Osteocyte (in vitro differentiated cells): Measurements from ENCODE around the gene SMARCC2. TPM values are rescaled to one million over a fixed set of nuclear protein-coding genes. Genes with fewer than 3 reads are reported as not detected.

Experiments used
- DNase-seq: peaks from one replicate; pipeline ENCODE4 v3.0.0; 2021; ENCODE audit warnings: mixed read lengths; ENCODE audit not compliant: unreplicated experiment; ENCODE audit errors: extremely low spot score
- H3K27ac Mint-ChIP-seq: one replicate; pipeline ENCODE4 v1.8.0; 2021; ENCODE audit warnings: mild to moderate bottlenecking, mixed read lengths; ENCODE audit not compliant: unreplicated experiment
- H3K27me3 Mint-ChIP-seq: one replicate; pipeline ENCODE4 v1.8.0; 2021; ENCODE audit warnings: mixed read lengths; ENCODE audit not compliant: unreplicated experiment
- H3K36me3 Mint-ChIP-seq: one replicate; pipeline ENCODE4 v1.8.0; 2021; ENCODE audit warnings: mixed read lengths; ENCODE audit not compliant: unreplicated experiment
- H3K4me1 Mint-ChIP-seq: one replicate; pipeline ENCODE4 v1.8.0; 2021; ENCODE audit warnings: mixed read lengths; ENCODE audit not compliant: unreplicated experiment
- H3K4me3 Mint-ChIP-seq: one replicate; pipeline ENCODE4 v1.8.0; 2021; ENCODE audit warnings: mild to moderate bottlenecking, moderate library complexity, mixed read lengths; ENCODE audit not compliant: unreplicated experiment
- H3K9me3 Mint-ChIP-seq: one replicate; pipeline ENCODE4 v1.8.0; 2021; ENCODE audit warnings: mixed read lengths; ENCODE audit not compliant: unreplicated experiment
- CTCF ChIP-seq: fragments of 200-600 bp; sonication (generic); IDR thresholded peaks from 2 replicates; pipeline ENCODE4 v1.5.0; 2021; ENCODE audit warnings: antibody characterized with exemption, mild to moderate bottlenecking, moderate library complexity
- total RNA-seq: library from RNA; stranded (reverse); gene quantifications from 2 replicates; pipeline ENCODE4 v1.2.1, GENCODE V29; 2021

Gene SMARCC2
- total RNA-seq, 1 donor from 2014 or later: 128 TPM

GRCh38 chr12:56129942-56130495 is 59.3 kb downstream of the SMARCC2 start:
- H3K27me3 Mint-ChIP-seq: no peaks in the 10 kb centered on the region
- DNase-seq: no peak
- peaks cover 27% of the 10 kb centered on the region for H3K36me3 Mint-ChIP-seq
- H3K4me1 Mint-ChIP-seq: peaks cover 36% of the 10 kb centered on the region
- H3K27ac Mint-ChIP-seq: peak overlapping the region; percentile 90
- H3K9me3 Mint-ChIP-seq: no peaks in the 10 kb centered on the region
- H3K4me3 Mint-ChIP-seq: peak overlapping the region; percentile 98
- TF ChIP-seq CTCF: no peak

GRCh38 chr12:56129206-56129941 is 59.9 kb downstream of the SMARCC2 start:
- peak; percentile 87 for DNase-seq

GRCh38 chr12:56128670-56129205 is 60.5 kb downstream of the SMARCC2 start:
- peak overlapping the region; percentile 98 for H3K4me3 Mint-ChIP-seq
- no peak for TF ChIP-seq CTCF
- no peaks in the 10 kb centered on the region for H3K9me3 Mint-ChIP-seq
- peaks cover 36% of the 10 kb centered on the region for H3K4me1 Mint-ChIP-seq
- peak overlapping the region; percentile 90 for H3K27ac Mint-ChIP-seq
- H3K27me3 Mint-ChIP-seq: no peaks in the 10 kb centered on the region
- no peak for DNase-seq
- peaks cover 22% of the 10 kb centered on the region for H3K36me3 Mint-ChIP-seq

More at GRCh38 chr12:56129206-56129941, 59.9 kb downstream of the SMARCC2 start:
- peaks cover 26% of the 10 kb centered on the region for H3K36me3 Mint-ChIP-seq
- peak overlapping the region; percentile 98 for H3K4me3 Mint-ChIP-seq
- H3K9me3 Mint-ChIP-seq: no peaks in the 10 kb centered on the region
- no peak for TF ChIP-seq CTCF
- peak overlapping the region; percentile 90 for H3K27ac Mint-ChIP-seq
- H3K27me3 Mint-ChIP-seq: no peaks in the 10 kb centered on the region
- H3K4me1 Mint-ChIP-seq: peaks cover 36% of the 10 kb centered on the region

- TF ChIP-seq CTCF: no peak
- peak; percentile 99 for DNase-seq
- Mint-ChIP-seq H3K4me3 (peak within 1 kb of the TSS; percentile 98), H3K27me3 (no peaks in the 10 kb centered on the region), H3K9me3 (no peaks in the 10 kb centered on the region), H3K36me3 (peaks cover 16% of the 10 kb centered on the region), H3K4me1 (peaks cover 36% of the 10 kb centered on the region), H3K27ac (peak within 1 kb of the TSS; percentile 90)
These were observed 61.2 kb downstream of the SMARCC2 start, which contains the start of gene ESYT1 for GRCh38 chr12:56127888-56128669. TSS of gene ESYT1 (plus strand) at chr12:56128267. CDS start at chr12:56128320, 53 bp downstream.
